B cell (primary cell): ENCODE data around the gene EBLN2.

ENCODE experiments used
- CTCF ChIP-seq: fragments of 200-600 bp; IDR thresholded peaks from one replicate; pipeline ENCODE4 v1.8.0; 2022; ENCODE audit warnings: antibody characterized with exemption, mild to moderate bottlenecking
- EZH2 ChIP-seq: IDR thresholded peaks from 2 replicates; pipeline ENCODE4 v1.6.1; 2012; ENCODE audit warnings: borderline replicate concordance, low read depth, mild to moderate bottlenecking, moderate library complexity, low read length; ENCODE audit not compliant: insufficient read depth, poor library complexity, severe bottlenecking

- no peak for TF ChIP-seq CTCF
- TF ChIP-seq EZH2: no peak
Measured at GRCh38 chr3:73031573-73032103, 29.8 kb upstream of the EBLN2 start.
